ENCODE data around the gene CDH4. TPM values are rescaled to one million over a fixed set of nuclear protein-coding genes. Genes with fewer than 3 reads are reported as not detected.

The CDH4 gene
- total and polyA plus RNA-seq, 2 donors from 2014 or later, result 1.1 TPM; not detected in 1

DNA sequence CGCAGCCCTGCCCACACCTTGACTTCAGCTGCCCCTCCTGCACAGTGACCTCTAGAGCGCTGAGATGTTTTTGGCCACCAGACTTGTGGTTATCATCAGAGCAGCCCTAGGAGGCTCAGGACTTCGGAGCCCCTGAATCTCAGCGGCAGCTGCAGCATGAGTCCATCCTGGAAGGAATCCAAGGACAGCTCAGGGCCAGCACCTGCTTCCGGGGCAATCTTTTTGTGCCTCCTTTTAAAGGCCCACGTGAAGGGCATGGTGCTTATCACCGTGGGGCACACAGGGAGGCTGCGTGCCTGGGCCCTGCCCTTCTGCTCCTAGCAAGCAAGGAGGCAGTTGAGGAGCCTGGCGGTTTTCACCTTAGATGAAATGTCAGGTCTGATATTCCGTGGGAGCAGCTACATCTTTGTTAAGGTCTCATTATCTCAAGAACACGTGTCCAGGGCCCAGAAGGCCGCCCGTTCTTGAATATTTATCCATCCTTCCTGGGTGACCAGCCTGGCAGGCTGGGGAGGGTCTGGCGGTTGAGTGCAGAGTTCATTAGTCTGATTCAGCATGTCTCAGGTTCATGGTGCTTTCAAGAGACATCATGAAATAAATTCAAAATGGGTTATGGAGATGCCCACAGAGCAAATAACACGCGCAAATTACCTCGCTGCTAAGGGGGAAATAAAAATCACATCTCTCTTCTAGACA, 421.2 kb downstream of the CDH4 start:
- Histone ChIP-seq H3K9ac (ENCODE audit: low read length in 3 of 3) (no peak overlapping the region), H3K27ac (ENCODE audit: low read depth in 2 of 2, low read length in 2 of 2) (no peak overlapping the region), H3K4me1 (ENCODE audit: control insufficient read depth in 2 of 3, insufficient read depth in 2 of 3, low read depth in 1 of 3, low read length in 3 of 3) (no peaks in the 10 kb centered on the region), H3K27me3 (ENCODE audit: control insufficient read depth, insufficient read depth, low read length) (no peaks in the 10 kb centered on the region), H3K36me3 (ENCODE audit: control insufficient read depth in 2 of 3, insufficient read depth in 3 of 3, low read length in 3 of 3) (no peaks in the 10 kb centered on the region), H3K4me3 (ENCODE audit: low read length in 3 of 3) (no peak overlapping the region), H3K9me3 (ENCODE audit: control insufficient read depth in 2 of 3, insufficient read depth in 1 of 3, low read length in 3 of 3) (no peaks in the 10 kb centered on the region)
- DNase-seq, result peak in 1 of 5 donors; percentile 48
- TF ChIP-seq, protein P1, sequence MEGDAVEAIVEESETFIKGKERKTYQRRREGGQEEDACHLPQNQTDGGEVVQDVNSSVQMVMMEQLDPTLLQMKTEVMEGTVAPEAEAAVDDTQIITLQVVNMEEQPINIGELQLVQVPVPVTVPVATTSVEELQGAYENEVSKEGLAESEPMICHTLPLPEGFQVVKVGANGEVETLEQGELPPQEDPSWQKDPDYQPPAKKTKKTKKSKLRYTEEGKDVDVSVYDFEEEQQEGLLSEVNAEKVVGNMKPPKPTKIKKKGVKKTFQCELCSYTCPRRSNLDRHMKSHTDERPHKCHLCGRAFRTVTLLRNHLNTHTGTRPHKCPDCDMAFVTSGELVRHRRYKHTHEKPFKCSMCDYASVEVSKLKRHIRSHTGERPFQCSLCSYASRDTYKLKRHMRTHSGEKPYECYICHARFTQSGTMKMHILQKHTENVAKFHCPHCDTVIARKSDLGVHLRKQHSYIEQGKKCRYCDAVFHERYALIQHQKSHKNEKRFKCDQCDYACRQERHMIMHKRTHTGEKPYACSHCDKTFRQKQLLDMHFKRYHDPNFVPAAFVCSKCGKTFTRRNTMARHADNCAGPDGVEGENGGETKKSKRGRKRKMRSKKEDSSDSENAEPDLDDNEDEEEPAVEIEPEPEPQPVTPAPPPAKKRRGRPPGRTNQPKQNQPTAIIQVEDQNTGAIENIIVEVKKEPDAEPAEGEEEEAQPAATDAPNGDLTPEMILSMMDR (IDR thresholded peaks at IDR 0.05; ENCODE audit: borderline replicate concordance, extremely low read depth, insufficient read depth), result no peak
- FAIRE-seq, result no peak
- intact Hi-C loops (cut with DNase I), result no loop called here

DNA sequence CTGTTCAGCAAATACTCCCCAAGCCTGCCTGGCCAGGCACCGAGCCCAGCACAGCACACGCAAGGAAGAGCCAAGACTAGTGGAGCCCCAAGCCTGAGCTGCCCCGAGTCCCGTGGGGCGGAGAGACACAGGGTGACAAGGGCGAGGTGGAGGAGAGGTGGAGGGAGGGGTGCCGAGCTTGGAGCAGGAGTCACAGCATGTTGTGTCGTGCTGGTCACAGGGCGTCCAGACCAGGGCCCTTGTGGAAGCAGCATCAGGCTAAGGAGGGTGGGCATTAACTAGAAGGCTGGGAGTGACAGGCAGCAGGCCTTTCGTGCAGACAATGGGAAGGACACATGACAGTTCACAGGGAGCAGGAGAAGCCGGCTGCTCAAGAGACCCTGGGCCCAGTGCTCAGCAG, 422.1 kb downstream of the CDH4 start:
- no peak for FAIRE-seq

GRCh38 chr20:61674688-61675087, 422.6 kb downstream of the CDH4 start:
- Histone ChIP-seq H3K27ac (ENCODE audit: low read depth in 2 of 2, low read length in 2 of 2) (no peak overlapping the region), H3K36me3 (ENCODE audit: control insufficient read depth in 2 of 3, insufficient read depth in 3 of 3, low read length in 3 of 3) (no peaks in the 10 kb centered on the region), H3K9ac (ENCODE audit: low read length in 3 of 3) (no peak overlapping the region), H3K4me1 (ENCODE audit: control insufficient read depth in 2 of 3, insufficient read depth in 2 of 3, low read depth in 1 of 3, low read length in 3 of 3) (no peaks in the 10 kb centered on the region), H3K4me3 (ENCODE audit: low read length in 3 of 3) (no peak overlapping the region), H3K27me3 (ENCODE audit: control insufficient read depth, insufficient read depth, low read length) (no peaks in the 10 kb centered on the region), H3K9me3 (ENCODE audit: control insufficient read depth in 2 of 3, insufficient read depth in 1 of 3, low read length in 3 of 3) (no peaks in the 10 kb centered on the region)
- DNase-seq (no peak), FAIRE-seq (no peak)
- TF ChIP-seq, protein P1 (IDR thresholded peaks at IDR 0.05; ENCODE audit: borderline replicate concordance, extremely low read depth, insufficient read depth), result no peak
- intact Hi-C loops (cut with DNase I), result no loop called here

More for the DNA sequence above, 422.1 kb downstream of the CDH4 start:
- Histone ChIP-seq H3K36me3 (ENCODE audit: control insufficient read depth in 2 of 3, insufficient read depth in 3 of 3, low read length in 3 of 3) (no peaks in the 10 kb centered on the region), H3K9me3 (ENCODE audit: control insufficient read depth in 2 of 3, insufficient read depth in 1 of 3, low read length in 3 of 3) (no peaks in the 10 kb centered on the region), H3K4me1 (ENCODE audit: control insufficient read depth in 2 of 3, insufficient read depth in 2 of 3, low read depth in 1 of 3, low read length in 3 of 3) (no peaks in the 10 kb centered on the region), H3K4me3 (ENCODE audit: low read length in 3 of 3) (no peak overlapping the region), H3K9ac (ENCODE audit: low read length in 3 of 3) (no peak overlapping the region), H3K27me3 (ENCODE audit: control insufficient read depth, insufficient read depth, low read length) (no peaks in the 10 kb centered on the region), H3K27ac (ENCODE audit: low read depth in 2 of 2, low read length in 2 of 2) (no peak overlapping the region)
- DNase-seq, result peak in 1 of 5 donors; percentile 58
- intact Hi-C loops (cut with DNase I), result no loop called here
- TF ChIP-seq, protein P1 (IDR thresholded peaks at IDR 0.05; ENCODE audit: borderline replicate concordance, extremely low read depth, insufficient read depth), result no peak

Data from kidney (tissue), 14 donors.